OCI-LY7 (cell line): ENCODE results near the gene EXOC6B.

Source experiments
- EZH2phosphoT487 ChIP-seq: fragments of 200-600 bp; sonication (generic); IDR thresholded peaks from 2 replicates; pipeline ENCODE4 v1.6.1; 2018; ENCODE audit warnings: low read depth, borderline replicate concordance, mild to moderate bottlenecking, mixed run types, antibody characterized with exemption, low read length, moderate library complexity, mixed read lengths
- TF ChIP-seq, protein P1 (sequence below): fragments of 200-600 bp; sonication (generic); conservative IDR thresholded peaks from 2 replicates; pipeline ENCODE4 v1.5.1; 2014; ENCODE audit warnings: mild to moderate bottlenecking, antibody characterized with exemption, low read length, moderate library complexity, mixed read lengths

- TF ChIP-seq, protein P1, sequence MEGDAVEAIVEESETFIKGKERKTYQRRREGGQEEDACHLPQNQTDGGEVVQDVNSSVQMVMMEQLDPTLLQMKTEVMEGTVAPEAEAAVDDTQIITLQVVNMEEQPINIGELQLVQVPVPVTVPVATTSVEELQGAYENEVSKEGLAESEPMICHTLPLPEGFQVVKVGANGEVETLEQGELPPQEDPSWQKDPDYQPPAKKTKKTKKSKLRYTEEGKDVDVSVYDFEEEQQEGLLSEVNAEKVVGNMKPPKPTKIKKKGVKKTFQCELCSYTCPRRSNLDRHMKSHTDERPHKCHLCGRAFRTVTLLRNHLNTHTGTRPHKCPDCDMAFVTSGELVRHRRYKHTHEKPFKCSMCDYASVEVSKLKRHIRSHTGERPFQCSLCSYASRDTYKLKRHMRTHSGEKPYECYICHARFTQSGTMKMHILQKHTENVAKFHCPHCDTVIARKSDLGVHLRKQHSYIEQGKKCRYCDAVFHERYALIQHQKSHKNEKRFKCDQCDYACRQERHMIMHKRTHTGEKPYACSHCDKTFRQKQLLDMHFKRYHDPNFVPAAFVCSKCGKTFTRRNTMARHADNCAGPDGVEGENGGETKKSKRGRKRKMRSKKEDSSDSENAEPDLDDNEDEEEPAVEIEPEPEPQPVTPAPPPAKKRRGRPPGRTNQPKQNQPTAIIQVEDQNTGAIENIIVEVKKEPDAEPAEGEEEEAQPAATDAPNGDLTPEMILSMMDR: no peak
- no peak for TF ChIP-seq EZH2phosphoT487
Observed at GRCh38 chr2:72233211-72233610, 592.6 kb downstream of the EXOC6B start.
